RWPE1 (cell line): ENCODE data around the gene SPATA21.

Experiments
- CTCF ChIA-PET: fragments of 350-600 bp; sonication (Branson Sonifier 250); formaldehyde crosslinking; extraction: SDS; loops from one replicate; lab custom pipeline; 2021; lab: Yijun Ruan, JAX
- POLR2A ChIA-PET: fragments of 400-600 bp; formaldehyde crosslinking; extraction: SDS; loops from one replicate; lab custom pipeline; 2020; ENCODE audit warnings: antibody characterized with exemption; ENCODE audit not compliant: low non-redundant PET; lab: Yijun Ruan, JAX
- DNase-seq: peaks from one replicate; pipeline ENCODE4 v3.0.0; 2012; ENCODE audit warnings: low spot score
- H3K27ac ChIP-seq: fragments of 450-650 bp; 2 replicates; pipeline ENCODE4 v1.5.1; 2017
- TF ChIP-seq, protein P1 (sequence below): fragments of 450-650 bp; conservative IDR thresholded peaks from 2 replicates; pipeline ENCODE4 v1.5.1; 2017; ENCODE audit warnings: low read depth, mild to moderate bottlenecking

SPATA21 gene

DNA sequence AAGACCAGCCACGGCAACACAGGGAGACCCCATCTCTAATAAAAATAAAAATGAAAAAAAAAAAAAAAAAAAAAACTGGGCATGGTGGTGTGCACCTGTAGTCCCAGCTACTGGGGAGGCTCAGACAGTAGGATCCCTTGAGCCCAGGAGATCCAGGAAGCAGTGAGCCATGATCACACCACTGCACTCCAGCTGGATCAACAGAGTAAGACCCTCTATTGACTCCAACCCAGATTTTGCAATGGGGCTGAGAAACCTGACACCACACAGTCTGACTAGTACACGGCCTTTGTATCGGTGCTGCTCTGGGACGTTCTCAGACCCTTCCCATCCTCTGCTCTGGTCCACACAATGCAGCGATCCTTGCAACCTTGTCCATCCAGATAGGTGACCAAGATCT, 31.8 kb downstream of the SPATA21 start:
- ChIA-PET CTCF (no interaction called here), POLR2A (no interaction called here)
- DNase-seq = no peak
- TF ChIP-seq, protein P1, sequence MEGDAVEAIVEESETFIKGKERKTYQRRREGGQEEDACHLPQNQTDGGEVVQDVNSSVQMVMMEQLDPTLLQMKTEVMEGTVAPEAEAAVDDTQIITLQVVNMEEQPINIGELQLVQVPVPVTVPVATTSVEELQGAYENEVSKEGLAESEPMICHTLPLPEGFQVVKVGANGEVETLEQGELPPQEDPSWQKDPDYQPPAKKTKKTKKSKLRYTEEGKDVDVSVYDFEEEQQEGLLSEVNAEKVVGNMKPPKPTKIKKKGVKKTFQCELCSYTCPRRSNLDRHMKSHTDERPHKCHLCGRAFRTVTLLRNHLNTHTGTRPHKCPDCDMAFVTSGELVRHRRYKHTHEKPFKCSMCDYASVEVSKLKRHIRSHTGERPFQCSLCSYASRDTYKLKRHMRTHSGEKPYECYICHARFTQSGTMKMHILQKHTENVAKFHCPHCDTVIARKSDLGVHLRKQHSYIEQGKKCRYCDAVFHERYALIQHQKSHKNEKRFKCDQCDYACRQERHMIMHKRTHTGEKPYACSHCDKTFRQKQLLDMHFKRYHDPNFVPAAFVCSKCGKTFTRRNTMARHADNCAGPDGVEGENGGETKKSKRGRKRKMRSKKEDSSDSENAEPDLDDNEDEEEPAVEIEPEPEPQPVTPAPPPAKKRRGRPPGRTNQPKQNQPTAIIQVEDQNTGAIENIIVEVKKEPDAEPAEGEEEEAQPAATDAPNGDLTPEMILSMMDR = no peak
- H3K27ac ChIP-seq = no peak overlapping the region

DNA sequence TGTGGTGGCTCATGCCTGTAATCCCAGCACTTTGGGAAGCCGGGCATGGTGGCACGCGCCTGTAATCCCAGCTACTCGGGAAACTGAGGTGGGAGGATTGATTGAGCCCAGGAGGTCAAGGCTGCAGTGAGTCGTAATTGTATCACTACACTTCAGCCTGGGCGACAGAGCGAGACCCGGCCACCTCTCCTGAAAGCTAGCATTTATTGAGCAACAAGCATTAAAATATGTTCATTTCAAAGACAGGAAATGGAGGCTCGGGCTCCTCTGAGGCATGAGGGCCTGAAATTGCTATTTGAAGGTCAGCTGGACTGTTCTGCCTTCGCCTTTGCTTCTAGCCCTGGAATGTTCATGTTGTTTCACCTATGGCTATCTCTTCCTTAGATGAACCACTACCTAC, 34.5 kb downstream of the SPATA21 start:
- peak overlapping the region; percentile 28 for H3K27ac ChIP-seq
- ChIA-PET CTCF (interaction anchor here (0.6 to 0.9 kb wide), 2 partner anchors 38 to 302 kb away, joined by 3 read pairs; partner anchors contain the start of gene NECAP2), POLR2A (no interaction called here)

DNA sequence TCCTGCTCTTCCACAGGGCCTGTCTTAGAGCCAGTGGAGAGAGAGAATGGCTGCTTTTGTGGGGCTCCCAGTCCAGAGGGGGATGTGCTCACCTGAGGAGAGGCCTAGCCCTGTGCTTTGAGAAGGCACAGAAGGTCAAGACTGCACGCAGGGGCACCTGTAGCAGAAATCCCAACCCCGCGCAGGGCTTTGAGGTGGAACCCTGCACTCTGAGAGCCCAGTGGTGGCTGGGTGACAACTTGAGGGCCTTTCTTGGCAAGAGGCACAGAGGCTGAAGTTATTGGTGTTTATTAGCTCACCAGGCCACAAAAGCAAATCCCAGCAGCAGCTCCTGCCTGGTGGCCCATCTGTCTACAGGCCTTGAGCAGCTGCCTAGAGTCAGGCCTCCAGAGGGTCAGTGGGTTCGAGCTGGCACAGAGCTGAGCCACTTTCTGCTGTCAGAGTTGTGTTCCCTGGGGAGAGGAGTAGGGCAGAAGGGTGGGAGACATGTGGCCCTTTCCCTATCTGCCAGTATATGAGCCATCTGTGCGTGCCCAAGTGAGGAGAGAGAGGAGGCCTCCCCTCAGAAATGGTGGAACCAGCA, 38.8 kb downstream of the SPATA21 start:
- peak overlapping the region; percentile 88 for H3K27ac ChIP-seq
- ChIA-PET POLR2A (no interaction called here), CTCF (no interaction called here)
- DNase-seq = no peak
- TF ChIP-seq, protein P1 = no peak

More for the DNA sequence above, 34.5 kb downstream of the SPATA21 start:
- TF ChIP-seq, protein P1 = no peak
- DNase-seq = no peak

DNA sequence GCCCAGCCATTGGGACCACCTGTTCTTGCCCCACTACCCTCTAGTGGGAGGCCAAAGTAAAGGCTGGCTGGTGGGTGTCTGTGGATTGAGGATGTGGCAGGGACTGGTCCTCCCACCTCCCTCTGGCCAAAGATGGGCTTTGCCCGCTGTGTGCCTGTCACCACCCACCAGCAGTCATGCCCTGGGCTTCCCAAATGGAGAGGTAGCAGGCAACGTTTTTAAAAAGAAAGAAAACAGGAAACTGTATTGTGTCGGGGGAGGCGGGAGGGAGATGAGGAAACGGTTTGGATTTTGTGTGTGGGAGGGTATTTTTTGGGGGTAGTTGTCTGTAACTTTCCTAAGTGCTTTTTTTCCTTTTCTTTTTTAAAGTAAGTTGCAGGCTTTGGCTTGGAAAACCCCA, 40.1 kb downstream of the SPATA21 start:
- ChIA-PET CTCF (interaction anchor here (0.7 kb wide), 1 partner anchor 11 kb away, joined by 3 read pairs; no protein-coding TSS in a partner anchor), POLR2A (interaction anchor here (0.5 to 0.9 kb wide), 2 partner anchors 14 to 30 kb away, joined by 3 to 4 read pairs; partner anchors contain the start of gene SZRD1)
- DNase-seq = no peak
- H3K27ac ChIP-seq = peak overlapping the region; percentile 88
- TF ChIP-seq, protein P1 = no peak

DNA sequence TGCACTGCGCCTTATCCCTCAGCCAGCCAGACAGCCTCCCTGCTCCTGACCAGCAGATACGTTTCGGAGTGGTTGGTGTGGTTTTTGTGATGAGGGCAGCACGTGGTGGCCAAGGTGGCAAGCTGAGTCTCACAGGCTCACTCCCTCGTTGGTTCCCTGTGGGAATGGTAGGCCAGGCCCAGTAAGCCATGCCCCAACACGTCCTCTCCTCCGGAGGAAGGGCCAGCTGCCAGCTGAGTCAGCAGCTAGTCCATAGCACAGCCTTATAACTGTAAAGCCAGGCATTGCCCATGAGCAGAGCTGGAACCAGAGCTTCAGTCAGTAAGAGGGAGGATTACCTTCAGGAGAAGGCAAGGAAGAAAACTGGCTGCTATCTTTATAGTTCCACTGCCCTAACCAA, 40.6 kb downstream of the SPATA21 start:
- ChIA-PET CTCF (interaction anchor here (0.7 kb wide), 1 partner anchor 12 kb away, joined by 3 read pairs; no protein-coding TSS in a partner anchor), POLR2A (interaction anchor here (0.5 to 0.9 kb wide), 2 partner anchors 13 to 30 kb away, joined by 3 to 4 read pairs; partner anchors contain the start of gene SZRD1)
- TF ChIP-seq, protein P1 = no peak
- DNase-seq = peak; percentile 93
- peak overlapping the region; percentile 88 for H3K27ac ChIP-seq

DNA sequence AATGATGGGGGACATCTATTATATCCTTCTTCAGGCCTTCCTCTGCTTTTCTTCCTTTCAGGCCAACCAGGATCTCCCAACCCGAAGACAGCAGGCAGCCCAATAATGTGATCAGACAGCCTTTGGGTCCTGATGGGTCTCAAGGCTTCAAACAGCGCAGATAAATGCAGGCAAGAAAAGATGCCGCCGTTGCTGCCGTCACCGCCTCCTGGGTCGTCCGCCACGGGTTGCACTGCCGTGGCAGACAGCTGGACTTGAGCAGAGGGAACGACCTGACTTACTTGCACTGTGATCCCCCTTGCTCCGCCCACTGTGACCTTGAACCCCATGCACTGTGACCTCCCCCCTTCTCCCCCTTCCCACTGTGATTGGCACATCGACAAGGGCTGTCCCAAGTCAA, 42.2 kb downstream of the SPATA21 start:
- ChIA-PET CTCF (no interaction called here), POLR2A (no interaction called here)
- DNase-seq = no peak
- TF ChIP-seq, protein P1 = no peak
- H3K27ac ChIP-seq = peak overlapping the region; percentile 88
